Activated naive CD8-positive, alpha-beta T cell treated with anti-CD3 and anti-CD28 coated beads, Interleukin-2, amount 50 U/mL, for 24 hours (primary cell): ENCODE data around the gene ZNF672.

ENCODE experiments used
- ATAC-seq: fragments of 150-1000 bp; cut with Tn5 transposase; one replicate; pipeline ENCODE4 v1.10.0; 2021
- DNase-seq: peaks from one replicate; pipeline ENCODE4 v3.0.0; 2021
- H3K27ac Mint-ChIP-seq: one replicate; pipeline ENCODE4 v1.8.0; 2021; ENCODE audit warnings: mild to moderate bottlenecking, mixed read lengths
- H3K27me3 Mint-ChIP-seq: one replicate; pipeline ENCODE4 v1.8.0; 2021; ENCODE audit warnings: mixed read lengths
- H3K36me3 Mint-ChIP-seq: one replicate; pipeline ENCODE4 v1.8.0; 2021; ENCODE audit warnings: low read depth, mixed read lengths
- H3K4me1 Mint-ChIP-seq: one replicate; pipeline ENCODE4 v1.8.0; 2021; ENCODE audit warnings: mixed read lengths
- H3K4me3 Mint-ChIP-seq: one replicate; pipeline ENCODE4 v1.8.0; 2021; ENCODE audit warnings: mild to moderate bottlenecking, moderate library complexity, mixed read lengths
- H3K9me3 Mint-ChIP-seq: one replicate; pipeline ENCODE4 v1.8.0; 2021; ENCODE audit warnings: mixed read lengths

ZNF672 gene

DNA sequence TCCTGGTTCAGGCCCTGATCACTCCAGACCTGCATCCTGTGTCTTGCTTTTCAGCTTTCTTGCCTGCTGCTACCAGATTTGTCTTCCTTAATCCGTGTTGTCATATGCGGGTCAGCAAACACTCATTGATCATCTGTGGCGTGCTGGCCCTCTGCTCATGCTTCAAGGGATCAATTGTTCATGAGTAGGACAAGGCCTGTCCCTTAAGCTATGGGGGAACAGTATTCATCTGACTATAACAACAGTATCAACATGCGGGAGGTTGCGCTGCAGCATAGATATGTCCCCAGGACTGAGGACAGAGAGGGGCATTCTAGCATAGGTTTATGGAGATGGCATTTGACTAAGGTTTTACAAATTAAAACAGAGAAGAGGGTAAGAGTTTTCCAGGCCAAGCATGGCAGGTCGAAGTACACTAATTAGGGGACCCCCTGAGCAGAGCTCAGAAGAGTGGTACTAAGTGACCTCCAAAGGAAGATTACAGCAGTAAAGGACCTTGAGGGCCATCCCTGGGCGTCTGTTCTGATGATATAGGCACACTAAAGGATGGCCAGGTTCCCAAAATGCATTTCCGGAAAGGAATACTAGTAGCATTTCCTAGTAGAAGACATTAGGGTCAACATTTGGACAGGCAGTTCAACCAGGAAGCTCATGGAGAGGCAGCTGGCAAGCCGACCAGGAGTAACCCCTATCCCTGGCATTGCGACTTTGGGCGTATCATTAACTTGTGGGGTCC is 811 bp upstream of the ZNF672 start:
- no peak for DNase-seq
- Mint-ChIP-seq H3K27ac (no peak overlapping the region), H3K4me1 (peaks cover 31% of the 10 kb centered on the region), H3K27me3 (peaks cover 3% of the 10 kb centered on the region), H3K4me3 (no peak overlapping the region), H3K9me3 (no peaks in the 10 kb centered on the region), H3K36me3 (no peaks in the 10 kb centered on the region)
- no peak for ATAC-seq

DNA sequence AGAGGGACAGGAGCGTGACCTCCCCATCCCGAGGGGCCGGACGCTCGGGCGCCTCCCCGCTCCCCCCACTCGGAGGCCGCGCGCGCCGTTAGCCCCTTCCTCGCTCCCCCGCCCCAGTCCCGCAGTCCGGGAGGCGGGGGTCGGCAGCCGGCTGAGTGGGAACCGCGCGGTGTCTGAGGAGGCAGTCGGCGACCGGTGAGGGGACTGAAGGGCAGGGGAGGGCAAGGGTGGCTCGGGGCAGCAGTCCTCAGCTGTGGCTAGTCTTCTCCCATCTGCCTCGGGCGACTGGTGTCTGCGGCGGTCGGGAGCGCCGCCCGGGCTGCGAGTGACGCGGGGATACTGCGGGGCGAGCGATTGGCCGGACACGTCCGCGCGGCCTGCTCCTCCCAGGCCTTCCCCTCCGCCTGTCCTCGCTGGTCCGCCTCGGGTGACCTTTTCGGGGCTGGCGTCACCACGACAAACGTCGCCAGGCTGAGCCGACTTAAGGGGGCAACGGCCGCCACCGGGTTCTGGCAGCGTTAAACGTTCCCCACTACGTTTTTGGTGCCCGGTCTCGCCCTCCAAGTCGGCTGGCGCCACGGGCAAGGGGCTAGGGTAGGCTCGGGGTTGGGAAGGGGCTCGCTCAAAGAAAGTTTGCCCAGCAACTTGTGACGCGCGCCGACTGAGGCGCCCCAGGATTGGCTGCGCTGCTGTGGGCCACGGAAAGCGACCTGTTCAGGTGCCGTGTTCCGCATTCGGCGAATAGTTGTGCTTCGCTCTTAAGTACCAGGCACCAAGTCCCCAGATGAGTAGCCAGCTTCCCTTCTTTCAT is 538 bp downstream of the ZNF672 start:
- H3K27ac Mint-ChIP-seq = no peak overlapping the region
- peaks cover 32% of the 10 kb centered on the region for H3K4me1 Mint-ChIP-seq
- peak; percentile 81 for DNase-seq
- H3K4me3 Mint-ChIP-seq = no peak overlapping the region
- H3K9me3 Mint-ChIP-seq = no peaks in the 10 kb centered on the region
- ATAC-seq = peak; percentile 69
- H3K36me3 Mint-ChIP-seq = no peaks in the 10 kb centered on the region
- no peaks in the 10 kb centered on the region for H3K27me3 Mint-ChIP-seq

DNA sequence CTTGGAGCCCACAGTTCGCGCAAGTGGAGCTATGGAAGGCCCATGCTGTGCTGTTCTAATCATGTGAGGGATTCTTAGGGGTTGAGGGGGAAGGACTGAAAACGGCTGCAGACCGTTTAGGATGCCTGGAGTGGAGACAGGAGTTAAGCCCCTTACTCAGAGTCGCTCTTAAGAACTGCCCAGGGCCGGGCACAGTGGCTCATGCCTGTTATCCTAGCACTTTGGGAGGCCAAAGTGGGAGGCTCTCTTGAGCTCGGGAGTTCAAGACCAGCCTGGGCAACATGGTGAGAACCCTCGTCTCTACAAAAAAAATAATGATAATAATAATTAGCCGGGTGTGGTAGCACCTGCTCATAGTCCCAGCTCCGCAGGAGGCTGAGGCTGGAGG is 1.1 kb downstream of the ZNF672 start:
- no peak overlapping the region for H3K27ac Mint-ChIP-seq
- no peak overlapping the region for H3K4me3 Mint-ChIP-seq
- ATAC-seq (no peak), DNase-seq (no peak)
- no peaks in the 10 kb centered on the region for H3K27me3 Mint-ChIP-seq
- H3K4me1 Mint-ChIP-seq = peaks cover 32% of the 10 kb centered on the region
- H3K36me3 Mint-ChIP-seq = peaks cover under 1% of the 10 kb centered on the region
- no peaks in the 10 kb centered on the region for H3K9me3 Mint-ChIP-seq

DNA sequence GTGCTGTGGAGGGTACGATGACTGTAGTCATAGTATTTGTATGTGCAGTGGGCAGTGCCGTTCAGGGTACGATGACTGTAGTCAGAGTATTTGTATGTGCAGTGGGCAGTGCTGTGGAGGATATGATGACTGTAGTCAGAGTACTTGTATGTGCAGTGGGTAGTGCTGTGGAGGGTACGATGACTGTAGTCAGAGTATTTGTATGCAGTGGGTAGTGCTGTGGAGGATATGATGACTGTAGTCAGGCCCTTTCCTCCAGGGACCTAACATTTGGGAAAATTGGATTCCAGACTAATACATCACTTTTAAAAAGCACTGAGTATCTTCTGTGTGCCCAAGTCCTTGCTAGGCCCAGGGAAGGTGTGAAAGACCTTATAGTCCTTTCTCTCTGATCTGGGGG is 2.9 kb downstream of the ZNF672 start:
- no peak overlapping the region for H3K4me3 Mint-ChIP-seq

DNA sequence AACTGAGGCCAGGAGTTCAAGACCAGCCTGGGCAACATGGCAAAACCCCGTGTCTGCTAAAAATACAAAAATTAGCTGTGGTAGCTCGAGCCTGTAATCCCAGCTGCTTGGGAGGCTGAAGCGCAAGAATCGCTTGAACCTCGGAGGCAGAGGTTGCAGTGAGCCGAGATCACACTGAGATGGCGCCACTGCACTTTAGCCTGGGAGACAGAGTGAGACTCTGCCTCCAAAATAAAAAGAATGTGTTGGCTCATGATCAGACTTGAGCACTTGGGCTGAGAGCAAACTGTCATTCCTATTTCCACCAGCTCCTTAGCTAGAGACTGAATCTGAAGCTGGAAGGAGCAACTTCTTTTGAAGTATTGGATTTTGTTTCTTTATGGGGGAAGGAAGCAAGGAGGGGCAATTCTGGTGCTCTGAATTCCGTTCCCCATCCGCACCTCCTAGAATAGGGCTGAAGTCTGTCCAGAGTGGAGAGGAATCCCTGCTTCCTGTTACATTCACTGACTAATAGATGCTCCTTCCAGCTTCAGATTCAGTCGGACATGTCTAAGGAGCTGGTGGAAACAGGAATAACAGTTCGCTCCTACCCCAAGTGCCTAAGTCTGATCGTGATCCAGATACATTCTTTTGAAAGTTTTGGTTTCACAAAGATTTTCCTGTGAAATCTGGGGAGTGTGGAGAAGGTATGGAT is 3.8 kb downstream of the ZNF672 start:
- peak overlapping the region; percentile 13 for H3K27ac Mint-ChIP-seq
- DNase-seq = peak; percentile 30
- H3K9me3 Mint-ChIP-seq = no peaks in the 10 kb centered on the region
- H3K36me3 Mint-ChIP-seq = peaks cover 11% of the 10 kb centered on the region
- no peak for ATAC-seq
- H3K4me3 Mint-ChIP-seq = no peak overlapping the region
- H3K4me1 Mint-ChIP-seq = peaks cover 32% of the 10 kb centered on the region
- H3K27me3 Mint-ChIP-seq = no peaks in the 10 kb centered on the region

More for the DNA sequence above, 2.9 kb downstream of the ZNF672 start:
- no peak overlapping the region for H3K27ac Mint-ChIP-seq
- ATAC-seq = no peak
- no peaks in the 10 kb centered on the region for H3K9me3 Mint-ChIP-seq
- H3K27me3 Mint-ChIP-seq = no peaks in the 10 kb centered on the region
- DNase-seq = no peak
- H3K36me3 Mint-ChIP-seq = peaks cover 8% of the 10 kb centered on the region
- peaks cover 32% of the 10 kb centered on the region for H3K4me1 Mint-ChIP-seq

DNA sequence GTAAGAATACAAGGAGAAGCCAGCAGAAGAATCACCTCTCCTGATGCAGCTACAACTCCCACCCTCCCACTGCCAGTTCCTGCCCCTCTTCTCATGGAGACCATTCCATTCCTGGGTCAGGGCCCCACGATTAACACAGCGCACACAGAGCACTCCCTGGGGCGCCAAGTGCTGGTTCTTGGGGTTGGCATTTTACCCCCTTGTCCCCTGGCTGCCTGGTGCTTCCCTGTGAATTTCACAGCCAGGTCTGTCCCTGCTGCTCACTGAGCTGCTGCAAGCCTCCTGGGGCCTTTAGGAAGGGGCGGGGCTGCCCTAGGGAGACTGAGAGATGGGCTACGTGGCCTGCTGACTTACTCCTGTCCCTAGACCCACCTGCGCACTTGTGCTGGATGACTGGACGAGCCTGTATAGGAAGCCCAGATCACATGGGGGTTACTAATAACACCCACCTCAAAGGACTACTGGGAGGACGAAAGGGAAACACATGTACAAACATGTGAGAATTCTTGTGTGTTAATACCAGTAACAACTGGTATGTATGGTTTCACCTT is 4.8 kb downstream of the ZNF672 start:
- Mint-ChIP-seq H3K4me1 (peaks cover 30% of the 10 kb centered on the region), H3K27me3 (no peaks in the 10 kb centered on the region), H3K27ac (no peak overlapping the region), H3K9me3 (no peaks in the 10 kb centered on the region), H3K4me3 (no peak overlapping the region), H3K36me3 (peaks cover 13% of the 10 kb centered on the region)
- ATAC-seq = no peak
- no peak for DNase-seq

DNA sequence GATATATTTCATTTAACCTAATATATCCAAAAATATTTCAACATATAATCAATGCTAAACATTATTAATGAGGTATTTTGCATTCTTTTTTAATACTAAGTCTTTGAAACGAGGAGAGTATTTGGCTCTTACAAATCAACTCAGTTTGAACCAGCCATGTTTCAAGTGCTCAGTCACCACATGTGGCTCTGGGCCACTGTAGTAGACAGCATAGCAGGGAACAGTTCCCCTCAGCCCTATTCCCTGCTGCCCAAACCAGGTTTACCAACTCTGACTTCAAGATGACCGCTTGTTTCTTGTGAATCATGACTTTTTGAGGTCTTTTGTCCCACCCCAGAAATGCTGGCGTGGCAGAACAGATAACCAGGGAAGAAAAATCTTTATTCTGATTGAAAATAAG is 5.7 kb downstream of the ZNF672 start:
- no peak for ATAC-seq
- Mint-ChIP-seq H3K36me3 (peaks cover 18% of the 10 kb centered on the region), H3K27ac (no peak overlapping the region), H3K4me1 (peaks cover 30% of the 10 kb centered on the region), H3K4me3 (no peak overlapping the region), H3K9me3 (no peaks in the 10 kb centered on the region), H3K27me3 (no peaks in the 10 kb centered on the region)
- DNase-seq = no peak

DNA sequence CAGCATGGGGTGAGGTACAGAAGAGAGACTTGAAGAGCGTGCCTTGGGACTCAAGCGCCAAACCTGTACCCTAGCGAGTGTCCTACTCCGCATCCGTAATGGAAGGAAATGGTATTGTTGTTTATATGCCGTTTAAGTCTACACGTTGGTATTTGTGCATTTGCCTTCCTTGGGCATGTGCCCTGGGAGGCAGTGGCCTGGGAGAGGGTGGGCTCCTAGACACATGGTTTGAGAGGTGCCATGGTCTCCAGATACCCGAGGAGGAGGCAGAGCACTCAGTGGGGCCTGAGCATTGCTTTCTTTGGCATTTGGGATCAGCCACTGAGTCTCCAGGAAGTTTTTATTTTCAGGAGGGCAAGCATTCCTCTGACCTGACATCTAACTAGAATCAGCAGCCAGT is 6.5 kb downstream of the ZNF672 start:
- ATAC-seq (no peak), DNase-seq (no peak)
- H3K9me3 Mint-ChIP-seq = no peaks in the 10 kb centered on the region
- H3K27ac Mint-ChIP-seq = no peak overlapping the region
- no peaks in the 10 kb centered on the region for H3K27me3 Mint-ChIP-seq
- H3K4me3 Mint-ChIP-seq = no peak overlapping the region
- peaks cover 24% of the 10 kb centered on the region for H3K4me1 Mint-ChIP-seq
- H3K36me3 Mint-ChIP-seq = peaks cover 23% of the 10 kb centered on the region

DNA sequence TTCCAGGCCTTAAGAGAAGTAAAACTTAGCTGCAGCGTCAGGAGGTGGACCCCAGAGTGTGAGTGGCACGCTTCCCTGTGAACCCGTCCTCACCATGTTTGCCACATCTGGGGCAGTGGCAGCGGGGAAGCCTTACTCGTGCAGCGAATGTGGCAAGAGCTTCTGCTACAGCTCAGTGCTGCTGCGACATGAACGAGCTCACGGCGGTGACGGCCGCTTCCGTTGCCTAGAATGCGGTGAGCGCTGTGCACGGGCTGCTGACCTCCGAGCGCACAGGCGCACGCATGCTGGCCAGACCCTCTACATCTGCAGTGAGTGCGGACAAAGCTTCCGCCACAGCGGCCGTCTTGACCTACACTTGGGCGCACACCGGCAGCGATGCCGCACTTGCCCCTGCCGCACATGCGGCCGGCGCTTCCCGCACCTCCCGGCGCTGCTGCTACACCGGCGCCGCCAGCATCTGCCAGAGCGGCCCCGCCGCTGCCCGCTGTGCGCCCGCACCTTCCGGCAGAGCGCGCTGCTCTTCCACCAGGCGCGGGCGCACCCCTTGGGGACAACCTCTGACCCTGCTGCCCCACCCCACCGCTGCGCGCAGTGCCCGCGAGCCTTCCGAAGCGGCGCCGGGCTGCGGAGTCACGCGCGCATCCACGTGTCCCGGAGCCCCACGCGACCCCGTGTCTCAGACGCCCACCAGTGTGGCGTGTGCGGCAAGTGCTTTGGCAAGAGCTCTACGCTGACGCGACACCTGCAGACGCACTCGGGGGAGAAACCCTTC is 9.3 kb downstream of the ZNF672 start:
- Mint-ChIP-seq H3K4me1 (no peaks in the 10 kb centered on the region), H3K9me3 (no peaks in the 10 kb centered on the region), H3K36me3 (peaks cover 25% of the 10 kb centered on the region), H3K27me3 (no peaks in the 10 kb centered on the region), H3K4me3 (no peak overlapping the region), H3K27ac (no peak overlapping the region)
- DNase-seq = no peak
- ATAC-seq = no peak

DNA sequence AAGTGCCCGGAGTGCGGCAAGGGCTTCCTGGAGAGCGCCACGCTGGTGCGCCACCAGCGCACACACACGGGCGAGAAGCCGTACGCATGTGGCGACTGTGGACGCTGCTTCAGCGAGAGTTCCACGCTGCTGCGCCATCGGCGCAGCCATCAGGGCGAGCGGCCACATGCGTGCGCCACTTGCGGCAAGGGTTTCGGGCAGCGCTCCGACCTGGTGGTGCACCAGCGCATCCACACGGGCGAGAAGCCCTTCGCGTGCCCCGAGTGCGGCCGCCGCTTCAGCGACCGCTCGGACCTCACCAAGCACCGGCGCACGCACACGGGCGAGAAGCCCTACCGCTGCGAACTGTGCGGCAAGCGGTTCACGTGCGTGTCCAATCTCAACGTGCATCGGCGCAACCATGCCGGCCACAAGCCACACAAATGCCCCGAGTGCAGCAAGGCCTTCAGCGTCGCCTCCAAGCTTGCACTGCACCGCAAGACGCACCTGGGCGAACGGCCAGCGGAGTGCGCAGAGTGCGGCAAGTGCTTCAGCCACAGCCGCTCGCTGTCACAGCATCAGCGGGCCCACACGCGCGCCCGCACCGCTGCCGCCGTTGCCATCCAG is 10.0 kb downstream of the ZNF672 start:
- no peaks in the 10 kb centered on the region for H3K4me1 Mint-ChIP-seq
- H3K9me3 Mint-ChIP-seq = no peaks in the 10 kb centered on the region
- DNase-seq (no peak), ATAC-seq (no peak)
- peaks cover 25% of the 10 kb centered on the region for H3K36me3 Mint-ChIP-seq
- no peak overlapping the region for H3K4me3 Mint-ChIP-seq
- H3K27me3 Mint-ChIP-seq = no peaks in the 10 kb centered on the region
- H3K27ac Mint-ChIP-seq = no peak overlapping the region

DNA sequence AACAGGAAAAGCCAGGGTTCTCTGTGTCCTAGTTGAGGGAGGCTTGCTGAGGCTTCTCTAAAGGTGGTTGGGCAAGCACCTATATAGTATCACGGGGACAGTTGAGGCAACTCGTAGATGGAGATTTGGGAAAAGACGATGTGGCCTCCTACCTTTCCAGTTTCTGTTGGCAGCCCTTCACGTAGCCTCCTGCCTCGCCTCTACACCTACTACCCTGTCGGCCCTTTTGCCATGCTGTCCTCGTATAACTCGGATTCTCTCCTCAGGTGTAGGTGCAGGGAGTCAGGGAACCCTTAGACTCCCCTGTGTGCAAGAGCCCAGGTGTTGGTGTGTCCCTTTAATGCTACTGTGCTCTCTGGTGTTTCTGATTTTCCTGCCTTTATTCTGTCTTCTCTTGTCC is 10.6 kb downstream of the ZNF672 start:
- Mint-ChIP-seq H3K4me3 (no peak overlapping the region), H3K27ac (no peak overlapping the region), H3K9me3 (no peaks in the 10 kb centered on the region), H3K27me3 (no peaks in the 10 kb centered on the region), H3K36me3 (peaks cover 25% of the 10 kb centered on the region), H3K4me1 (no peaks in the 10 kb centered on the region)
- ATAC-seq (no peak), DNase-seq (no peak)

DNA sequence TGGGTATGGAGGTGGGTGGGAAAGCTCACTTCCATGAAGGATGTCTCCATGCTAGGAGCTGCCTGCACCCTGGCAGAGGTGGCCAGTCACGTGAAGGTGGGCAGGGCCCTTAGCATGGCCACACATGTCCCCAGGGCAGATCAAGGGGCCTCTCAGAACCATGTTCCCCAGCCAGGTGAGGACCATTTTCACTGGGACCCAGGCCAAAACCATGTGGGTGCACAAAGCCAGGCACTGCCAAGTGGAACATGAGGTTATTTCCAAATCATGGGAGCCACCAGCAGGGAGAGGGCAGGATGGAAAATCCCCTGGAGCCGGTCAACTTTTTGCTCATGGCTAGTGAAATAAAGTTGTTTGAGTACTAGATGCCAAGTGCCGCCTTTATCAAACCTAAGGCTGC is 11.1 kb downstream of the ZNF672 start:
- H3K27ac Mint-ChIP-seq = no peak overlapping the region
- ATAC-seq = no peak

DNA sequence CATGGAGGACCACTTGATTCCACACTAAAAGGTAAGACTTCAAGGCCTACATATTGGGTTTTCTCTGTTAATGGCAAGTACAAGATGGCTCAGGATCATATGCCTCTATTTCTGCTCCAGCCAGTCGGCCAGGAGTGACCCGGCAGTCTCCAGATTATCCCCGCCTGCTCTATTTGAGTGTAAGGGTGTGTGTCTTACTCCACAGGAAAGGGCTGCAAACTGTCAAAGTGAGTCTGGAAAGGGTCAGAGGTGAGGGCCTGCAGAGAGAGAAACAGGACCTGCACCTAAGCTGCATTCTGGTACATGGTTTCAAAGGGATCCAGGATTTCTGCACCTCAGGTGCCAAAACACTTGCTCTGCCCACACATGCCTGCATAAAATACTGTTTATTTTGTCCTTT is 11.6 kb downstream of the ZNF672 start:
- ATAC-seq (no peak), DNase-seq (no peak)
- Mint-ChIP-seq H3K27me3 (no peaks in the 10 kb centered on the region), H3K9me3 (no peaks in the 10 kb centered on the region), H3K4me3 (no peak overlapping the region), H3K4me1 (no peaks in the 10 kb centered on the region), H3K36me3 (peaks cover 27% of the 10 kb centered on the region), H3K27ac (peak overlapping the region; percentile 49)

More for the DNA sequence above, 11.1 kb downstream of the ZNF672 start:
- H3K9me3 Mint-ChIP-seq = no peaks in the 10 kb centered on the region
- H3K36me3 Mint-ChIP-seq = peaks cover 28% of the 10 kb centered on the region
- no peak overlapping the region for H3K4me3 Mint-ChIP-seq
- DNase-seq = no peak
- no peaks in the 10 kb centered on the region for H3K4me1 Mint-ChIP-seq
- H3K27me3 Mint-ChIP-seq = no peaks in the 10 kb centered on the region

DNA sequence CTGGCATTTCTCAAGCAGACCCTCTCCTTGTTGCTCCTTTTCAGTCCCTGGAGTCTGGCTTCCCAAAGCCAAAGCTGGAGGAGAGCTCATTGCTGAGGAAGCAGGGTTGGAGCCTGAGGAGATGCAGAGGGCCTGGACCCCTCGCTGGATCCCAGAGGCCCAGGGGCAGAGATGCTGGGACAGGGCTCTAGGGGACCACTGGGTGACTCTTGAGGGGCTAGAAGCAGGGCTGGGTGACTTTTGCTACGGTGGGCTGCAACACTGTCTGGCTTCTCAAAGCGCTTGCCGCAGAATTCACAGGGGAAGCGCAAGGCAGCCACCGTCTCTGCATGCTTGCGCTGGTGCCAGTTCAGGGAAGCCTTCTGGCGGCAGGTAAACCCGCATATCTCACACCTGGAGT is 12.1 kb downstream of the ZNF672 start:
- H3K27me3 Mint-ChIP-seq = no peaks in the 10 kb centered on the region
- ATAC-seq = no peak
- DNase-seq = no peak
- H3K4me1 Mint-ChIP-seq = no peaks in the 10 kb centered on the region
- no peak overlapping the region for H3K4me3 Mint-ChIP-seq
- peaks cover 32% of the 10 kb centered on the region for H3K36me3 Mint-ChIP-seq
- no peaks in the 10 kb centered on the region for H3K9me3 Mint-ChIP-seq
- H3K27ac Mint-ChIP-seq = peak overlapping the region; percentile 49
